Tibial nerve (tissue), 4 donors: ENCODE data around the gene CEP44.

ENCODE experiments used
- EP300 ChIP-seq, 2 donors: sonication (generic); formaldehyde crosslinking; IDR thresholded peaks; one replicate each; pipeline ENCODE4 v1.6.1; 2017; ENCODE audit warnings: antibody characterized with exemption in 2 of 2, mild to moderate bottlenecking in 1 of 2
- POLR2A ChIP-seq, 2 donors: fragments of 450-650 bp; IDR thresholded peaks; one replicate each; pipeline ENCODE4 v1.6.1; 2017; ENCODE audit warnings: antibody characterized with exemption in 2 of 2, mild to moderate bottlenecking in 2 of 2, moderate library complexity in 2 of 2
- TF ChIP-seq, protein P1 (sequence below), 5 experiments: fragments of 200-600 bp in 3 of 5; fragments of 450-650 bp in 2 of 5; sonication (generic) in 3 of 5; IDR thresholded peaks; one replicate each; pipeline ENCODE4 v1.5.1; 2016 to 2019; ENCODE audit warnings: antibody characterized with exemption in 5 of 5, mild to moderate bottlenecking in 3 of 5, moderate library complexity in 2 of 5

DNA sequence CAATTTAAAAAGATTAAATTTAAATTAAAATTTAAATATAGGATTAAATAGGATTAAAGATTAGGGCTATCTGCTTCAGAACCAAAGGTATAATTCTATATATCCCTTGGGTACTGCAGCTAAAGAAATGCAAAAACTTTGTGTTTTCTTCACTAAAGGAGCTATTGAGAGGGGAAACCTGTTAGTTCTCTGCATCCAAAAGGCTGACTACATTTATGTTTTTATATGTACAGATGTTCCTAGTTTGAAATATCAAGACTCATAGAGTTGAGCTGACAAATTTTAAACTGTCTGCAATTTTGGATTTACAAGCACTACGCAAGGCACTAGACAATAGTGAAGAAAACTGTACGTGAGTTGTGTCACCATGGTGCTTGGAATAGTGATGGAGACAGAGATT lies 95.2 kb downstream of the CEP44 start:
- TF ChIP-seq, protein P1, sequence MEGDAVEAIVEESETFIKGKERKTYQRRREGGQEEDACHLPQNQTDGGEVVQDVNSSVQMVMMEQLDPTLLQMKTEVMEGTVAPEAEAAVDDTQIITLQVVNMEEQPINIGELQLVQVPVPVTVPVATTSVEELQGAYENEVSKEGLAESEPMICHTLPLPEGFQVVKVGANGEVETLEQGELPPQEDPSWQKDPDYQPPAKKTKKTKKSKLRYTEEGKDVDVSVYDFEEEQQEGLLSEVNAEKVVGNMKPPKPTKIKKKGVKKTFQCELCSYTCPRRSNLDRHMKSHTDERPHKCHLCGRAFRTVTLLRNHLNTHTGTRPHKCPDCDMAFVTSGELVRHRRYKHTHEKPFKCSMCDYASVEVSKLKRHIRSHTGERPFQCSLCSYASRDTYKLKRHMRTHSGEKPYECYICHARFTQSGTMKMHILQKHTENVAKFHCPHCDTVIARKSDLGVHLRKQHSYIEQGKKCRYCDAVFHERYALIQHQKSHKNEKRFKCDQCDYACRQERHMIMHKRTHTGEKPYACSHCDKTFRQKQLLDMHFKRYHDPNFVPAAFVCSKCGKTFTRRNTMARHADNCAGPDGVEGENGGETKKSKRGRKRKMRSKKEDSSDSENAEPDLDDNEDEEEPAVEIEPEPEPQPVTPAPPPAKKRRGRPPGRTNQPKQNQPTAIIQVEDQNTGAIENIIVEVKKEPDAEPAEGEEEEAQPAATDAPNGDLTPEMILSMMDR (IDR thresholded peaks at IDR 0.05), result no peak
- no peak for TF ChIP-seq POLR2A (IDR thresholded peaks at IDR 0.05)
- no peak for TF ChIP-seq EP300 (IDR thresholded peaks at IDR 0.05)
